Skeletal muscle satellite cell (primary cell): ENCODE data around the gene MAT2B.

Source experiments
- H3K27me3 ChIP-seq: 2 replicates; pipeline ENCODE4 v1.7.0; 2013; ENCODE audit warnings: low read length; ENCODE audit not compliant: control insufficient read depth, insufficient read depth
- H3K36me3 ChIP-seq: 2 replicates; pipeline ENCODE4 v1.7.0; 2013; ENCODE audit warnings: mild to moderate bottlenecking, control low read depth, low read length; ENCODE audit not compliant: insufficient read depth
- H3K4me1 ChIP-seq: 2 replicates; pipeline ENCODE4 v1.7.0; 2013; ENCODE audit warnings: low read length; ENCODE audit not compliant: control insufficient read depth, insufficient read depth
- H3K4me2 ChIP-seq: 2 replicates; pipeline ENCODE4 v1.7.0; 2013; ENCODE audit warnings: mild to moderate bottlenecking, low read length
- H3K4me3 ChIP-seq: 2 replicates; pipeline ENCODE4 v1.7.0; 2013; ENCODE audit warnings: low read length
- H3K9ac ChIP-seq: 2 replicates; pipeline ENCODE4 v1.7.0; 2013; ENCODE audit warnings: mild to moderate bottlenecking, low read depth, low read length, moderate library complexity
- H3K9me3 ChIP-seq: replicated peaks from 2 replicates; pipeline ENCODE4 v1.7.0; 2013; ENCODE audit warnings: mild to moderate bottlenecking, control low read depth, low read length

Gene MAT2B

DNA sequence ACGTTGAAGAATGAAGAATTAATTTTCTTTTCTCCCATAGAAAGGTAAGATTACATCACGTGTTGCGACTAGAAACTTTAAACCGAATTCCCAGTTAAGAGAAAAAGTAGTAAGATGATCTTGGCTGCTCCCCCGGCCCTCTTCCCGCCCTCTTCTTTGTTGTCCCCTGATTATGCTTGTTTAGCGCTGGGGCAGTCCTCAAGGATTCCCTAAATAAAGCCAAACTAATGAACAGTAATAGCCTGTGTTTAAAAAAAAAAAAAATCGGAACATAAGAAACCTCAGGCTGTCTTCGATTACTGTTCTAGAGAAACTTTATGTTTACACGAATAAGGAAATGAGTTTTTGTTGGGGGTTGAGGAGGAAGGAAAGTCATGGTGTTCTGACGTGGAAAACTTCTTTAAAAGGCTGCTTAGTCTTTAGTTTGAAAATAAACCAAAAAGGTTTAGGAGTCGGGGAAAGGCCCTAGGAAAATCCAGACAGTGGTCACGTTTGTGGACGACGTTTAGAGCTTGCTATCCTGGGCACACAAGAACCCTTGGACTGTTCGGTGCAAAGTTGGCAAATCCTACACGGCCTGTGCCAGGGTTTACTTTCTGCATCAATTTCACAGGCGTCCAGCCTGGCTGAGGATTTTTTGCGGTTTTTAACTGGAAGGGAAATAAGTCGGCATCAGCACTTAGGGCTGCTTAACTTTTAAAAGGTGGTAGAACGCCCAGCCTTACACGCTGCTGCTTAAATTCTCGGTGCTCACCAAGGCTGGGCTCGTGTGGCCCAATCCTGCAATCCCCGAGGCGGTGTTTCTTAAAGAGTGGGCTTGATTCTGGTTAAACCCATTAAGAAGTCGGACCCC, 1.1 kb upstream of the MAT2B start:
- peaks cover 33% of the 10 kb centered on the region for H3K4me1 ChIP-seq

DNA sequence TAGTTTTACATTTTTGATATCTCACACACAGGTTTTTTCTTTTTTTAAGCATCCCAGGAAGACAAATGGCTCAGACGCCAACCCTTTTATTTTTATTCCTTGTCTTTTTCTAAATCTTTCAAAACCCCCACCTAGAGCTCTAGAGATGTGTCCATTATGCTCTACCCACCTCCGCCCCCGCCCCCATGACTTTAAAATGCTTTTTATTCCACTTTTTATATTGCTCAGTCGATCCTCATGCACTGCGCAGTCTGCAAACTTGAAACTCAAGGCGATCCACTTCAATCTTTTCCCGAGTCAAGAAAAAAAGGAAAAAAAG, 411 bp upstream of the MAT2B start:
- Histone ChIP-seq H3K9me3 (no peaks in the 10 kb centered on the region), H3K36me3 (no peaks in the 10 kb centered on the region), H3K9ac (peak overlapping the region; percentile 92), H3K4me3 (peak overlapping the region; percentile 88), H3K4me1 (peaks cover 39% of the 10 kb centered on the region), H3K27me3 (no peaks in the 10 kb centered on the region), H3K4me2 (peak overlapping the region; percentile 88)

More for the DNA sequence above, 1.1 kb upstream of the MAT2B start:
- H3K36me3 ChIP-seq = no peaks in the 10 kb centered on the region
- peak overlapping the region; percentile 88 for H3K4me3 ChIP-seq
- H3K27me3 ChIP-seq = no peaks in the 10 kb centered on the region
- H3K9me3 ChIP-seq = no peaks in the 10 kb centered on the region
- peak overlapping the region; percentile 88 for H3K4me2 ChIP-seq
- peak overlapping the region; percentile 92 for H3K9ac ChIP-seq

DNA sequence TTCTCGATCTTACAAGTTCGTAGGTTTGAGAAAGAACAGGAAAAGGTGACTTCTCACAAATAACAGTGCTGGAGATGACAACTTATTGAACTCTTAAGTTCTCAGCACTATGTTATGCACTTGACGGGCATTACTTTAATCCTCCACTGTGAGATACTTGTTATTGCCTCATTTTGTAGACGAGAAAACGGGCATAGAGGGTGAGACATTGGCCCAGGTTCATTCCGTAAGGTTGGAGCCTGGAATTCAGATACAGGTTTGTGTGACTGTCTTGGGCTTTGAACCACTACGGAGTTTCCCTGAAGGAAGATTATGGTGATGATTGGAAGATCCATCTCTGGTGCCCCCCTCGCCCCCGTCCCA, 657 bp downstream of the MAT2B start:
- no peaks in the 10 kb centered on the region for H3K36me3 ChIP-seq
- no peaks in the 10 kb centered on the region for H3K9me3 ChIP-seq
- peak overlapping the region; percentile 92 for H3K9ac ChIP-seq
- peak overlapping the region; percentile 88 for H3K4me3 ChIP-seq
- peak overlapping the region; percentile 88 for H3K4me2 ChIP-seq
- no peaks in the 10 kb centered on the region for H3K27me3 ChIP-seq
- H3K4me1 ChIP-seq = peaks cover 41% of the 10 kb centered on the region

DNA sequence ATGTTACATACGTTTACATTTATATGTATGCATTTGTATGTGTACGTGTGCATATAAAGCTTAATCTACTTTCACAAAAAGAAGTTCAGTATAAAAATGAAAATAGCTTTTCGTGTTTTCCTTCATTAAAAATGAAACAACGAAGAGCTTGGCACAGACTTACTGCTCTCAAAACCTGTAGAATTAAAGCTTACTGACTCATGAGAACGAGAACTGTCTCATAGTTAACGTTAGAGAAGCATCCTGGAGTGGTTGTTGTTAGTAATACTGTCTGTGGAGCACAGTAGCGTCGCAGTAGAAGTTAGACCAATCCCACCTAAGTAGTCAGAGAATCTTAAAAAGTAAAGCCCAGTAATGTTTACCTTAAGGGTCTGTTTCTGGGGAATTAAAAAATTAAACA, 1.3 kb downstream of the MAT2B start:
- Histone ChIP-seq H3K4me3 (peak overlapping the region; percentile 88), H3K36me3 (no peaks in the 10 kb centered on the region), H3K4me1 (peaks cover 41% of the 10 kb centered on the region), H3K27me3 (no peaks in the 10 kb centered on the region), H3K4me2 (peak overlapping the region; percentile 88), H3K9ac (peak overlapping the region; percentile 92), H3K9me3 (no peaks in the 10 kb centered on the region)

DNA sequence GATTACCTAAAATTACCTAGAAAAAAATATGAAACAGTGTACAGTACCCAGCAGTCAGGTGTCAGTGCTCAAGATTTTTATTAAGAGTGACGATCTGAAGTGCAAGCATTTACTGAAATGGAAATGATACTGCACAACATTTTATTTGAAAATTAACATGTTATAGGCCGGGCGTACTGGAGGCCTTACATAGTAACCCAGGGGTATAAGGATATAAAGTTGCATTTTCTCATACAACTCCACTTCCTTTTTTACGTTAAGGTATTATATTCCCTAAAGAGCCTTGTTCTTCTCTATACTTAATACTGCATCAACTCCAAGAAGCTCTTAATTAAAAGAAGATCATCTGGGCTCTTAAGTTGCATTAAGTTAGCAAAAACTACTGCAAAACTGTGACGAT, 3.3 kb downstream of the MAT2B start:
- peaks cover 20% of the 10 kb centered on the region for H3K36me3 ChIP-seq
- H3K4me3 ChIP-seq = peak overlapping the region; percentile 59
- H3K27me3 ChIP-seq = no peaks in the 10 kb centered on the region
- no peaks in the 10 kb centered on the region for H3K9me3 ChIP-seq
- peaks cover 37% of the 10 kb centered on the region for H3K4me1 ChIP-seq
- peak overlapping the region; percentile 88 for H3K4me2 ChIP-seq
- peak overlapping the region; percentile 43 for H3K9ac ChIP-seq

DNA sequence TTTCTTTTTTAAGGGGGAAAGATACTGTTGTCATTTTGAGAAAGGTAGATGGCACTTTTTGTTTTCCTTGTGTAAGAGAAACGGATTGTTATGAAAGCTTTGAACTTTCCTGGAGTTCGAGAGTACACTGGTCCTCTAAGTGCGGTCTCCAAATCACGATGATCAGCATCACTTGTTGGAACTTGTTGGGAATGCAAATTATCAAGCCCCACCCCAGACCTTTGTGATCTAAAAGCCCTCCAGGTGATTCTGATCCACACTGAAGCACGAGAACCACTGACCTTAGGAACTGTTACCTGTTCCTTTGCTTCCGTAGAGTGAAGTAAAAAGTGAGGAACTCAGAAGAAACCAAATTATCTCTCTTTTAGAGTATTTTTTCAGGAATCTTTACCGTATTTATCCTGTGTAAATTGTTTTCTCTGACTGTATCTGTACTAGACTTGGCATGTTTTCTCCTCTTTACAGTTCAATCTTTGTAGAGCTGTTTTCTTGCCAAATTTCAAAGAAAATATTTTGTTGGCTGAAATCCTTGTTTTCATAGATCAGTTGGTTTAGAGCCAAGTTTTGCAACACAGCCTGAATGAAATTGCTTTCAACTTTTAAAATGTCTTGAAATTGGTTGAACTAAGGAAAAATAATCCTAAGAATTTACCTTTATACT, 4.0 kb downstream of the MAT2B start:
- no peaks in the 10 kb centered on the region for H3K27me3 ChIP-seq
- H3K36me3 ChIP-seq = peaks cover 26% of the 10 kb centered on the region
- H3K4me3 ChIP-seq = peak overlapping the region; percentile 59
- no peaks in the 10 kb centered on the region for H3K9me3 ChIP-seq
- peak overlapping the region; percentile 88 for H3K4me2 ChIP-seq
- H3K4me1 ChIP-seq = peaks cover 36% of the 10 kb centered on the region
- H3K9ac ChIP-seq = peak overlapping the region; percentile 43

DNA sequence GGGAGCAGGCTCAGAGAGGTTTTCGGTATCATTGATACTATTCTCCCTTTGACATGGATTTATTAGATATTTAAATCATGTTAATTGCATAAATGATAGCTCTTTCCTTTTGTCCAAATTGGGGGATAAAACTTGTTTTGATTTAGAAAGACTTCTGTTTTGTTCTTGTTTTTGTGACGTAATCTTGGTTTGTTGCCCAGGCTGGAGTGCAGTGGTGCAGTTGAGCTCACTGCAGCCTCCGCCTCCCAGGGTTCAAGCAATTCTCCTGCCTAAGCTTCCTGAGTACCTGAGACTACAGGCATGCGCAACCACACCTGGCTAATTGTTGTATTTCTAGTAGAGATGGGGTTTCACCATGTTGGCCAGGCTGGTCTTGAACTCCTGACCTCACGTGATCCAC, 7.1 kb downstream of the MAT2B start:
- Histone ChIP-seq H3K4me2 (no peak overlapping the region), H3K4me1 (peaks cover 29% of the 10 kb centered on the region), H3K9me3 (no peaks in the 10 kb centered on the region), H3K4me3 (no peak overlapping the region), H3K9ac (no peak overlapping the region), H3K36me3 (peaks cover 52% of the 10 kb centered on the region), H3K27me3 (no peaks in the 10 kb centered on the region)

DNA sequence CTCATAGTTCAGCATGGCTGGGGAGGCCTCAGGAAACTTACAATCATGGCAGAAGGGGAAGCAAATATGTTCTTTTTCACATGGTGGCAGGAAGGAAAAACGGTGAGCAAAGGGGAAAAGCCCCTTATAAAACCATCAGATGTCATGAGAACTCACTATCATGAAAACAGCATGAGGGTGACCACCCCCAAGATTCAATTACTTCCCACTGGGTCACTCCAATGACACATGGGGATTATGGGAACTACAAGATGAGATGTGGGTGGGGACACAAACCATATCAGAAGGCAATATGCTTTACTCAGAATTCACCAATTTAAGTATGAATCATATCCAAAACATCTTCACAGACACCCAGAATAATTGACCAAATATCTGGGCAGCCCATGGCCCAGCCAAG, 19.7 kb downstream of the MAT2B start:
- Histone ChIP-seq H3K4me1 (no peaks in the 10 kb centered on the region), H3K4me2 (no peak overlapping the region), H3K4me3 (no peak overlapping the region), H3K36me3 (peaks cover 5% of the 10 kb centered on the region), H3K9ac (no peak overlapping the region), H3K9me3 (no peaks in the 10 kb centered on the region), H3K27me3 (no peaks in the 10 kb centered on the region)

DNA sequence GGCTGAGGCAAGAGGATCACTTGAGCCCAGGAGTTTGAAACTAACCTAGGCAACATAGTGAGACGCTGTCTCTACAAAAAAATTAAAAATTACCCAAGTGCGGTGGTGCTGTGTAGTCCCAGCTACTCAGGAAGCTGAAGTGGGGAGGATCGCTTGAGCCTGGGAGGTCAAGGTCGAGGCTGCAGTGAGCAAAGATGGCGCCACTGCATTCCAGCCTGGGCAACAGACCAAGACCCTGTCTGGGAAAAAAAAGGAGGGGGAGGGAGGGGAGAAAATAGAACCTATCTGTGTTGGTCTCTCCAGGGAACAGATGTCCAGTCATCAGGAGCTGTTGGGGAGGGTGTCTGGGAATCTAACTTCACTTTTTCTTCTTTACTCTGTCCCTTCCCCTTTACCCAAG, 24.3 kb downstream of the MAT2B start:
- H3K9ac ChIP-seq = no peak overlapping the region
- H3K27me3 ChIP-seq = peaks cover 7% of the 10 kb centered on the region
- no peaks in the 10 kb centered on the region for H3K9me3 ChIP-seq
- no peak overlapping the region for H3K4me2 ChIP-seq
- no peaks in the 10 kb centered on the region for H3K4me1 ChIP-seq
- H3K36me3 ChIP-seq = no peaks in the 10 kb centered on the region
- no peak overlapping the region for H3K4me3 ChIP-seq

DNA sequence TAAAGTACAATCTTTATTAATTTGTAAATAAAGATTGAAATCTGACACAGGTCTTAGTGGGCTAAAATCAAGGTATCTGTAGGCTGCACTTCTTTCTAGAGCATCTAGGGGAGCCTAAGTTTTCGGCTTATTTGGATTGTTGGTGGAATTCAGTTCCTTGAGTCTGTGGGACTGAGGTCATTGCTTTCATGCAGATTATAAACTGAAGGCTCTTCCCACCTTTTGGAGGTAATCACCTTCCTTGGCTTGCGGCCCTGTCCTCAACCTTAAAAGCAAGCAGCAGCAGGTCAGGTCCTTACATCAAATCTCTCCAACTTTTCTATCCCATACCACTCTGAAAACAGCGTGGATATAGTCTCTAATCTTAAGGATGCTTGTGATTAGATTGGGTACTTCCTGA, 25.9 kb downstream of the MAT2B start:
- no peaks in the 10 kb centered on the region for H3K4me1 ChIP-seq
- no peak overlapping the region for H3K4me2 ChIP-seq
- no peak overlapping the region for H3K9ac ChIP-seq
- no peaks in the 10 kb centered on the region for H3K9me3 ChIP-seq
- H3K27me3 ChIP-seq = peaks cover 7% of the 10 kb centered on the region
- no peaks in the 10 kb centered on the region for H3K36me3 ChIP-seq
- no peak overlapping the region for H3K4me3 ChIP-seq

DNA sequence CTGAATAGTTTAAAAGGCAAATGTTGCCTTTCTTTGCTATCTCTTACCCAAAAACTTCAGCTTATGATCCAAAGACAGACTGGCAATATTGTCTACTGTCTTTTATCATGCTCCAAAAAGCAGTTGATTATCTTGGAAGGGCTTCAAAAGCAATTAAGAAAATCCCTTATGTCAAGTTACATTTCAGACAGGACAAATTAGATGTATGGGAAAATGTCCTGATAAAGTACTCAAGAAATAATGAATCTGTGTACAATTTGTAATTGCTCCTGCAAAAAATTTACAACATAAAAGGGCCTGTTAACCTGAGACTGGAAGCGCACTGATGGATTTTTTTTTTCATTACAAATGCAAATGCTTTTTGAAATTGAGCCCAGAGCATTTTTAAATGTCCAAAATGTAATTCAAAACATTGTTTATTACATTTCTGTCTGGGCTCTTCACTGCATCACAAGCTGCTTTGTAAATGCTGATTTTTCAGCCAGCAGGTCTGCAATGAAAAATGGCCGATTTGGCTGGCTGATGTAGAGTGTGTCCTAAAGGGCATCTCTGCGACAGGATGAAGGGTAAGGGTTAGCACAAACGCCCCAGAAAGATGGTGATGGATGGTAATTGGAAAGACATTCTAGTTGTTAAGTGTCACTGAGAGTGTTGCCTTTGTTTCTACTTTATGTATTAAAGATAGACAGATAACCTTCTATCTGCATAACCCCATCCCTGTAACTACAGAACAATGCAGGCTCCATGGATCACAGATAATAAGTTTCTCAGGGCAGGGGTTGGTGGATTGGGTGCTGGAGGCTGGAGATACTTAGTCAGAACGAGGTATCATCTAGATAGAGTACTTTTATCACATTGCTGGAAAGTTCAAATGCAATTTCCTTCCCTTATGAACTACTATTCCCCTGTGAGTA, 27.0 kb downstream of the MAT2B start:
- no peaks in the 10 kb centered on the region for H3K9me3 ChIP-seq
- no peak overlapping the region for H3K4me2 ChIP-seq
- no peaks in the 10 kb centered on the region for H3K4me1 ChIP-seq
- H3K4me3 ChIP-seq = no peak overlapping the region
- H3K36me3 ChIP-seq = no peaks in the 10 kb centered on the region
- peaks cover 7% of the 10 kb centered on the region for H3K27me3 ChIP-seq
- H3K9ac ChIP-seq = no peak overlapping the region
